BJ (cell line): ENCODE data around the gene PTGES3. TPM values are rescaled to one million over a fixed set of nuclear protein-coding genes. Genes with fewer than 3 reads are reported as not detected.
A peak's percentile ranks its signal among the peaks of the same experiment; 100 is the strongest.

Source experiments
- CTCF ChIA-PET: fragments of 350-600 bp; formaldehyde crosslinking; extraction: SDS; loops from one replicate; lab custom pipeline; 2021; ENCODE audit warnings: antibody characterized with exemption, inconsistent platforms; lab: Yijun Ruan, JAX
- POLR2A ChIA-PET: fragments of 300-600 bp; sonication (Branson Sonifier 250); formaldehyde crosslinking; extraction: SDS; loops from one replicate; lab custom pipeline; 2021; ENCODE audit warnings: antibody characterized with exemption; lab: Charles Lee
- DNase-seq: peaks from one replicate; pipeline ENCODE4 v3.0.0-alpha.2; 2011; ENCODE audit warnings: low read depth
- H3K27me3 ChIP-seq: 2 replicates; pipeline ENCODE4 v1.6.0; 2011; ENCODE audit warnings: low read length; ENCODE audit not compliant: control insufficient read depth, insufficient read depth
- H3K36me3 ChIP-seq: 2 replicates; pipeline ENCODE4 v1.5.1; 2011; ENCODE audit warnings: low read length; ENCODE audit not compliant: control insufficient read depth, insufficient read depth
- H3K4me3 ChIP-seq: 2 replicates; pipeline ENCODE4 v1.5.1; 2011; ENCODE audit warnings: low read depth, mild to moderate bottlenecking, control low read depth, low read length
- polyA plus RNA-seq: library from polyadenylated mRNA; depleted of rRNA; stranded (reverse); fragments of >200 nt; gene quantifications from 2 replicates; pipeline ENCODE4 v1.2.3, GENCODE V29; 2011; rRNA removed
- small RNA-seq: library from RNA; depleted of rRNA; stranded (forward); fragments of <200 nt; gene quantifications from one replicate; pipeline ENCODE3, GENCODE V24; 2012; ENCODE audit warnings: low replicate concordance, low read depth; ENCODE audit not compliant: insufficient read length
- TF ChIP-seq, protein P1 (sequence below): IDR thresholded peaks from 2 replicates; pipeline ENCODE4 v1.5.1; 2011; ENCODE audit warnings: low read depth, mild to moderate bottlenecking, control low read depth, inconsistent platforms, low read length, moderate library complexity; ENCODE audit not compliant: insufficient read depth

The PTGES3 gene
- polyA plus RNA-seq, 1 experiment, result 24.7 TPM

DNA sequence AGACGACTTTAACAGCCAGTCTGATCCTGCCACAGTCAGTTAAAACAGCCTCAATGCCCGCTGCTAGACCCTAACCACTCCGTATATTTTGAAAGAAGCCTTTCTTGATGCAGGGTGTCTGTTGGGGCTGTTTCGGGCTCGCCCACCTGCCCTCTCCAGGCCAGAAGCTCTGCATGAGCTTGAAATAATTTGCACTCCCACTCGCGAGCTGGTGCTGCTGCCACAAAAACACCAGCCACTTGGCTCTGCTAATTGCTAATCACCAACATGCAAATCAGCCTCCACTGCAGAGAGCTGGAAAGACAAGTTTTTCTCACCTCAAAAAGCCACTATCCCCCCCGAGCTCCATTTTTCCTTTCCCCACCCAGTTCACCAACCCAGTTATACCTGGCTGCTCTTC lies 73.5 kb downstream of the PTGES3 start:
- TF ChIP-seq, protein P1, sequence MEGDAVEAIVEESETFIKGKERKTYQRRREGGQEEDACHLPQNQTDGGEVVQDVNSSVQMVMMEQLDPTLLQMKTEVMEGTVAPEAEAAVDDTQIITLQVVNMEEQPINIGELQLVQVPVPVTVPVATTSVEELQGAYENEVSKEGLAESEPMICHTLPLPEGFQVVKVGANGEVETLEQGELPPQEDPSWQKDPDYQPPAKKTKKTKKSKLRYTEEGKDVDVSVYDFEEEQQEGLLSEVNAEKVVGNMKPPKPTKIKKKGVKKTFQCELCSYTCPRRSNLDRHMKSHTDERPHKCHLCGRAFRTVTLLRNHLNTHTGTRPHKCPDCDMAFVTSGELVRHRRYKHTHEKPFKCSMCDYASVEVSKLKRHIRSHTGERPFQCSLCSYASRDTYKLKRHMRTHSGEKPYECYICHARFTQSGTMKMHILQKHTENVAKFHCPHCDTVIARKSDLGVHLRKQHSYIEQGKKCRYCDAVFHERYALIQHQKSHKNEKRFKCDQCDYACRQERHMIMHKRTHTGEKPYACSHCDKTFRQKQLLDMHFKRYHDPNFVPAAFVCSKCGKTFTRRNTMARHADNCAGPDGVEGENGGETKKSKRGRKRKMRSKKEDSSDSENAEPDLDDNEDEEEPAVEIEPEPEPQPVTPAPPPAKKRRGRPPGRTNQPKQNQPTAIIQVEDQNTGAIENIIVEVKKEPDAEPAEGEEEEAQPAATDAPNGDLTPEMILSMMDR, result no peak
- no peak for DNase-seq
- ChIA-PET CTCF (no interaction called here), POLR2A (interaction anchor here (0.6 kb wide), 1 partner anchor 28 kb away, joined by 3 read pairs; no protein-coding TSS in a partner anchor)
- no peak overlapping the region for H3K4me3 ChIP-seq
- H3K27me3 ChIP-seq, result no peaks in the 10 kb centered on the region
- peaks cover 67% of the 10 kb centered on the region for H3K36me3 ChIP-seq

Small RNA genes lying within 50 kb of the gene (small RNA-seq; reads per million reads assigned to genes)
- gene RN7SL809P (not detected), gene SNORD59A (3,516 reads per million, percentile 98 among the genes with 10 or more reads in this experiment)

Other genes with a start within 250 kb of the PTGES3 start
- gene TIMELESS, start 238.9 kb downstream of the PTGES3 start, polyA plus RNA-seq, result 2.3 and 2.9 TPM in 2 replicates
- 0.10 and 0.12 TPM in 2 replicates for gene MIP, start 233.6 kb downstream of the PTGES3 start, polyA plus RNA-seq
- gene SPRYD4, start 219.7 kb downstream of the PTGES3 start, polyA plus RNA-seq, result 2.4 and 2.6 TPM in 2 replicates
- gene GLS2, start 200.1 kb downstream of the PTGES3 start, polyA plus RNA-seq, result 0.13 and 0.18 TPM in 2 replicates
- 67.9 and 68.4 TPM in 2 replicates for gene RBMS2, start 166.5 kb downstream of the PTGES3 start, polyA plus RNA-seq
- gene BAZ2A, start 58.0 kb downstream of the PTGES3 start, polyA plus RNA-seq, result 45.3 and 65.1 TPM in 2 replicates
- gene ATP5F1B, start 42.3 kb downstream of the PTGES3 start, polyA plus RNA-seq, result 852 and 1,032 TPM in 2 replicates
- gene NACA, start 37.0 kb upstream of the PTGES3 start, polyA plus RNA-seq, result 678 and 921 TPM in 2 replicates
- 5.1 and 7.8 TPM in 2 replicates for gene PRIM1, start 64.0 kb upstream of the PTGES3 start, polyA plus RNA-seq
- gene HSD17B6, start 75.0 kb upstream of the PTGES3 start, polyA plus RNA-seq, result 11.3 and 12.2 TPM in 2 replicates
- gene SDR9C7, start 246.1 kb upstream of the PTGES3 start, polyA plus RNA-seq, result not detected in 2 replicates